PC-3 (cell line): Measurements from ENCODE around the gene MOB1B. TPM values are rescaled to one million over a fixed set of nuclear protein-coding genes. Genes with fewer than 3 reads are reported as not detected.

Source experiments
- ATAC-seq: fragments of 200-7000 bp; cut with Tn5 transposase; 2 replicates; pipeline ENCODE4 v1.9.1; 2020; ENCODE audit warnings: mild to moderate bottlenecking, moderate library complexity
- BruUV-seq: library from RNA; stranded (reverse); fragments of 400-500 nt; replicated peaks from 2 replicates; lab custom pipeline; 2021; lab: Mats Ljungman, UMichigan
- CTCF ChIA-PET: fragments of 300-600 bp; sonication (Branson Sonifier 250); formaldehyde crosslinking; loops from one replicate; lab custom pipeline; 2022; ENCODE audit warnings: antibody characterized with exemption; lab: Charles Lee
- POLR2A ChIA-PET: fragments of 300-600 bp; sonication (Branson Sonifier 250); formaldehyde crosslinking; loops from one replicate; lab custom pipeline; 2022; ENCODE audit warnings: antibody characterized with exemption; ENCODE audit not compliant: unreplicated experiment; lab: Charles Lee
- DNase-seq: peaks from one replicate; pipeline ENCODE4 v3.0.0-alpha.2; 2015
- H2AFZ ChIP-seq: fragments of 300-600 bp; sonication (generic); 2 replicates; pipeline ENCODE4 v1.6.0; 2016; ENCODE audit warnings: antibody characterized with exemption, low read length
- H3F3A ChIP-seq: fragments of 300-600 bp; sonication (generic); one replicate; pipeline ENCODE4 v1.6.0; 2017; ENCODE audit warnings: antibody characterized with exemption, low read length, control low read depth, mild to moderate bottlenecking; ENCODE audit not compliant: unreplicated experiment
- H3K27ac ChIP-seq: fragments of 300-600 bp; sonication (generic); 2 replicates; pipeline ENCODE4 v1.5.1; 2016; ENCODE audit warnings: mild to moderate bottlenecking, low read length
- H3K27me3 ChIP-seq: fragments of 300-600 bp; sonication (generic); 2 replicates; pipeline ENCODE4 v1.6.1; 2016; ENCODE audit warnings: low read length, mixed read lengths
- H3K36me3 ChIP-seq: fragments of 300-600 bp; sonication (generic); 2 replicates; pipeline ENCODE4 v1.6.1; 2016; ENCODE audit warnings: low read depth, mixed run types, low read length, mixed read lengths
- H3K4me1 ChIP-seq: fragments of 300-600 bp; sonication (generic); 2 replicates; pipeline ENCODE4 v1.5.1; 2016; ENCODE audit warnings: low read length; ENCODE audit not compliant: insufficient read depth
- H3K4me2 ChIP-seq: fragments of 300-600 bp; sonication (generic); 2 replicates; pipeline ENCODE4 v1.6.0; 2016; ENCODE audit warnings: low read length
- H3K4me3 ChIP-seq: fragments of 300-600 bp; sonication (generic); 2 replicates; pipeline ENCODE4 v1.5.1; 2016; ENCODE audit warnings: mild to moderate bottlenecking, low read length, mixed read lengths
- H3K79me2 ChIP-seq: fragments of 300-600 bp; sonication (generic); 2 replicates; pipeline ENCODE4 v1.6.1; 2017; ENCODE audit warnings: low read length, mixed read lengths
- H3K9ac ChIP-seq: fragments of 300-600 bp; sonication (generic); 2 replicates; pipeline ENCODE4 v1.6.0; 2016; ENCODE audit warnings: mild to moderate bottlenecking, low read length
- H3K9me2 ChIP-seq: fragments of 300-600 bp; sonication (generic); replicated peaks from 2 replicates; pipeline ENCODE4 v1.6.1; 2016; ENCODE audit warnings: mixed run types, low read length, mixed read lengths
- H3K9me3 ChIP-seq: fragments of 300-600 bp; sonication (generic); 2 replicates; pipeline ENCODE4 v1.6.1; 2016; ENCODE audit warnings: low read length, mixed read lengths
- H4K20me1 ChIP-seq: fragments of 300-600 bp; sonication (generic); 2 replicates; pipeline ENCODE4 v1.6.1; 2016; ENCODE audit warnings: low read length, mixed read lengths
- CTCF ChIP-seq: fragments of 300-600 bp; sonication (generic); conservative IDR thresholded peaks from 2 replicates; pipeline ENCODE4 v1.5.1; 2017; ENCODE audit warnings: antibody characterized with exemption, low read depth, mild to moderate bottlenecking, low read length
- EZH2 ChIP-seq: fragments of 300-600 bp; sonication (generic); IDR thresholded peaks from one replicate; pipeline ENCODE4 v1.6.1; 2017; ENCODE audit warnings: antibody characterized with exemption, mild to moderate bottlenecking, low read length; ENCODE audit not compliant: unreplicated experiment
- EZH2phosphoT487 ChIP-seq: fragments of 300-600 bp; sonication (generic); IDR thresholded peaks from 2 replicates; pipeline ENCODE4 v1.6.1; 2018; ENCODE audit warnings: mild to moderate bottlenecking, antibody characterized with exemption, low read length, borderline replicate concordance
- intact Hi-C: fragments of 100-400 bp; cut with micrococcal nuclease; formaldehyde crosslinking; loops from 2 replicates; pipeline ENCODE4 v1.9.0; 2023
- total RNA-seq: library from RNA; depleted of rRNA; stranded (reverse); fragments of >200 nt; gene quantifications from 2 replicates; pipeline ENCODE4 v1.2.3, GENCODE V29; 2014

MOB1B gene
- total RNA-seq, 1 experiment from 2014 or later = 11.4 TPM

GRCh38 chr4:70956549-70957210, 54.5 kb downstream of the MOB1B start:
- intact Hi-C loops = no loop called here
- Histone ChIP-seq H4K20me1 (no peaks in the 10 kb centered on the region), H3K4me3 (no peak overlapping the region), H3K27ac (no peak overlapping the region), H3K9me2 (no peaks in the 10 kb centered on the region), H3K79me2 (peaks cover 1% of the 10 kb centered on the region), H3K4me1 (no peaks in the 10 kb centered on the region), H3K27me3 (no peaks in the 10 kb centered on the region), H2AFZ (no peak overlapping the region), H3F3A (no peaks in the 10 kb centered on the region), H3K9me3 (no peaks in the 10 kb centered on the region), H3K4me2 (no peak overlapping the region), H3K36me3 (peaks cover 9% of the 10 kb centered on the region), H3K9ac (no peak overlapping the region)
- POLR2A ChIA-PET = no interaction called here
- CTCF ChIA-PET = no interaction called here
- DNase-seq (no peak), ATAC-seq (no peak)
- BruUV-seq = no TSS peak
- TF ChIP-seq EZH2phosphoT487 = no peak

- H3K79me2 ChIP-seq = no peaks in the 10 kb centered on the region; the same call in 1 of the 2 replicates
- intact Hi-C loops = no loop called here
- no peak overlapping the region for H2AFZ ChIP-seq
- peaks cover 9% of the 10 kb centered on the region for H3K36me3 ChIP-seq
- H4K20me1 ChIP-seq = no peaks in the 10 kb centered on the region
- no peaks in the 10 kb centered on the region for H3F3A ChIP-seq
- no peak overlapping the region for H3K9ac ChIP-seq
- no TSS peak for BruUV-seq
- no peak overlapping the region for H3K27ac ChIP-seq
- ATAC-seq (no peak), DNase-seq (peak; percentile 8)
- H3K4me3 ChIP-seq = no peak overlapping the region
- no peaks in the 10 kb centered on the region for H3K9me2 ChIP-seq
- H3K27me3 ChIP-seq = no peaks in the 10 kb centered on the region
- H3K4me1 ChIP-seq = no peaks in the 10 kb centered on the region
- no peaks in the 10 kb centered on the region for H3K9me3 ChIP-seq
- no peak overlapping the region for H3K4me2 ChIP-seq
- ChIA-PET CTCF (no interaction called here), POLR2A (no interaction called here)
- TF ChIP-seq EZH2phosphoT487 (no peak), EZH2 (no peak), CTCF (no peak)
Observed at GRCh38 chr4:70958681-70959080, 56.5 kb downstream of the MOB1B start.

GRCh38 chr4:70969076-70969475, 66.9 kb downstream of the MOB1B start:
- TF ChIP-seq EZH2 (no peak), CTCF (no peak), EZH2phosphoT487 (no peak)
- H3K4me3 ChIP-seq = no peak overlapping the region
- ATAC-seq (no peak), DNase-seq (no peak)
- no peaks in the 10 kb centered on the region for H3K79me2 ChIP-seq
- ChIA-PET POLR2A (no interaction called here), CTCF (no interaction called here)
- H3K4me1 ChIP-seq = no peaks in the 10 kb centered on the region
- no peak overlapping the region for H3K9ac ChIP-seq
- no peaks in the 10 kb centered on the region for H3F3A ChIP-seq
- no peaks in the 10 kb centered on the region for H3K27me3 ChIP-seq
- no peaks in the 10 kb centered on the region for H4K20me1 ChIP-seq
- H2AFZ ChIP-seq = no peak overlapping the region
- no peaks in the 10 kb centered on the region for H3K36me3 ChIP-seq
- BruUV-seq = no TSS peak
- intact Hi-C loops = no loop called here
- H3K9me2 ChIP-seq = no peaks in the 10 kb centered on the region
- H3K9me3 ChIP-seq = no peaks in the 10 kb centered on the region
- no peak overlapping the region for H3K4me2 ChIP-seq
- no peak overlapping the region for H3K27ac ChIP-seq
